ENCODE data around the gene PIEZO2.
"Not testable (repeated sequence)": the region's sequence is repeated elsewhere in the genome, so short reads cannot be mapped to it uniquely, and the experiment has no call there.

Gene PIEZO2

DNA sequence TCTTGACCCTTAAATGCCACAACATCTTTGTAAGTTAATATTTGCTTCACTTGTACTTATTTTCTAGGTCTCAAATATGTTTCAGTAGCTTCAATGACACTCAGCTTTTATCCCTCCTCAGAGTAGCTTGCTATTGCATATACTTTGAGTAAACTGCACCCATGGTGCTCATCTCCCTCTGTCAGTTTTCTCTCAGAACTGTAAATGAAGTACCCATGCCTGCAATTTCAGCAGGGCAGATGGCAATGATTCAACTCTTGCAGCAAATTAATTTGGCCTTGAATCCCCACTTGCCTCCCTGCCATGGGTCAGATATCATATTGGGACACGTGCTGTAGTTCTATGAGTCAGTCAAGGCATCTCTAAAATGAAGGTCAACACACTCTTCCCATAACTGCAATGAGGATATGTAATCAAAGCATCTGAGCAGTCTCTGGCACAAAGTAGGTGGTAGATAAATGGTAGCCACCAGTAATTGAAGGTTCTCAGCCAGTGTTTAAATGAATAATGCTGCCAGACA is 225.8 kb downstream of the PIEZO2 start:
- no peak for DNase-seq

DNA sequence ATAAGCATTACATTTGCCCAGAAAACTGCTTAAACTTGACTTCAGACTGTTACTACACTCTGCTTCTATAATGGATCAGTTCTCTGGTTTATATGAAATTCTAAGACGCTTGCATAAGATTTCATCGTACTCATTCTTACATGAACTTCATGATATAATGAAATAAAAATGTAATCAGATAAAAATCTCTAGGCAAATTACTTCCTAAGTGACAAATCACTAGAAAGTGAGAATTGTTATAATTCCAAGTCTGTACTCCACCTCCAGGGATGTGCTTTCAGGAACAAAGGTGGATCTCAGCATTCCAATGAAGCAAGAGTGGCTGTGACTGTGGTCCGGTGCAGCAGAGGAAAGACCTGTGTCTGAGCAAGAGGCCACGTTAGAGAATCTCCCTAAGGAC is 226.2 kb downstream of the PIEZO2 start:
- no peak for DNase-seq

GRCh38 chr18:10922712-10923111 is 226.7 kb downstream of the PIEZO2 start:
- DNase-seq, result not testable (repeated sequence)

DNA sequence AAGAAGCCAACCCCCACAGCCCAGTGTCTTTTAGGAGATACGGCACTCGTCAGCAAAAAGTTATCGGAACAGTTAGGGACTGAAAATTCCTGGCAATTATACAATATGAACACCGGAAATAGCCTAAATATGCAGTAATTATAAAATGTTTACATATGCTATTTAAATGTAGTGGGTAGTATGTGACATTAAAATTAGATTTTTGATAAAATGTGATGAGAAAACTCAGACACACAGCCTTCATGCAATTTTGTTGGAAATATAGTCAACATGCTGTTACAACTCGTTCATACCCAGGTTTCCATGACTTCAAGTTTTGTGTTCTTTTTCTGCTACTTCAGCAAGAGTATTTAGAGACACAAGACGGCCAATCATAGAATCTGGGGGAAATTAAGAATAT is 229.1 kb downstream of the PIEZO2 start:
- DNase-seq, result not testable (repeated sequence)

GRCh38 chr18:10919851-10920250 is 229.5 kb downstream of the PIEZO2 start:
- no peak for DNase-seq

DNA sequence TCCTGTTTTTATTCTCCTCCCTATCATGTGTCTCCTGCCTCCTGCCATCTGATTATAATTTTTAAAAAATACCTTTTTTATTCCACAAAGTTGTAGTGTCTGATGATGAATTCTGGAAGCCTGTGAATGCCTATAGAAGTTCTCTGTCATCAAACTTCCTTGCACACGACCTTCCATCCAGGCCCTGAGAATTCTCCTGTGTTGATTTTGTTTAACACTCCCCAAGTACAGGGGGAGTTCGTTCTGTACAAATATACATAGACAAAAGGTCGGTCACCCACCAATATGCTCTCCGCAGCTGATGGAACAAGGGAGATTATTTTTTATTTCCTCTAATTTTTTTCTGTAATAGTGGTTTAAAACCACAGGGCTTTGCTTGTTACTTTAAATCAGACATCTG is 232.5 kb downstream of the PIEZO2 start:
- DNase-seq, result no peak

DNA sequence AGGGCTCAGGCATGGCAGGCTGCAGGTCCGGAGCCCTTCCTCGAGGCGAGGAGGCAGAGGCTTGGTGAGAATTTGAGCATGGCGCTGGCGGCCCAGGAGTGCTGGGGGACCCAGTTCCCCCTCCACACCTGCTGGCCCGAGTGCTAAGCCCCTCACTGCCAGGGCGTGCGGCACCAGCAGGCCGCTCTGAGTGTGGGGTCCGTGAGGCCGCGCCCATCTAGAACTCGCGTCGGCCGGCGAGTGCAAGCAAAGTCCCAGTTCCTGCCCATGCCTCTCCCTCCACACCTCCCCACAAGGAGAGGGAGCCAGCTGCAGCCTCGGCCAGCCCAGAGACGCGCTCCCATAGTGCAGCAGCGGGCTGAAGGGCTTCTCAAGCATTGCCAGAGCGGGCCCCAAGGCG is 233.0 kb downstream of the PIEZO2 start:
- no peak for DNase-seq

DNA sequence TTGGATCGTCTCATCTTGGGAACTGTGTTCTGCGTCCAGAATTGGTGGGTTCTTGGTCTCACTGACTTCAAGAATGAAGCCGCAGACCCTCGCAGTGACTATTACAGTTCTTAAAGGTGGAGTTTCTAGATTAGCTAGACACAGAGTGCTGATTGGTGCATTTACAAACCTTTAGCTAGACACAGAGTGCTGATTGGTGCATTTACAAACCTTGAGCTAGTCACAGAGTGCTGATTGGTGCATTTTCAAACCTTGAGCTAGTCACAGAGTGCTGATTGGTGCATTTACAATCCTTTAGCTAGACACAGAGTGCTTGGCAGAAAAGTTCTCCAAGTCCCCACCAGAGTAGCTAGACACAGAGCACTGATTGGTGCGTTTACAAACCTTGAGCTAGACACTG is 233.6 kb downstream of the PIEZO2 start:
- not testable (repeated sequence) for DNase-seq

DNA sequence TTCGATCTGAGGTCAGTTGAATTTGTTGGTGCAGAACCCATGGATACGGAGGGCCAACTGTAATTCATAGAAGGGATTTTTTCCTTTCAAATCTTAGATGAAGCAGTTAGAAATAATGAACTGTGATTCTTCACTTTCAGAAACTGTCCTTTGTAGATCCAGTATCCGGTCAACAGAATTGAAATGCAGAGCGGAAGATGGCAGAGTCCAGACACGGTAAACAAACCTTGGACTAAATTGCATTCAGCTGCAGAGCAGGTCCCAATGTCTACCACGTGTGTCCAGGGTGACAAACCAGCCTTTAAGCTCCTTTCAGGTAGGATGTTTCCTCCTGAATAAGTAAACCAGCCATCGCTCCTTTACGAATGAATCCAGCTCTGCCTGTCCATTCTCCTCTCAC is 234.8 kb downstream of the PIEZO2 start:
- DNase-seq, result not testable (repeated sequence)

- no peak for DNase-seq
These were observed 235.4 kb downstream of the PIEZO2 start for GRCh38 chr18:10913919-10914318.

- DNase-seq, result no peak
These were observed 236.4 kb downstream of the PIEZO2 start for GRCh38 chr18:10912790-10913545.

DNA sequence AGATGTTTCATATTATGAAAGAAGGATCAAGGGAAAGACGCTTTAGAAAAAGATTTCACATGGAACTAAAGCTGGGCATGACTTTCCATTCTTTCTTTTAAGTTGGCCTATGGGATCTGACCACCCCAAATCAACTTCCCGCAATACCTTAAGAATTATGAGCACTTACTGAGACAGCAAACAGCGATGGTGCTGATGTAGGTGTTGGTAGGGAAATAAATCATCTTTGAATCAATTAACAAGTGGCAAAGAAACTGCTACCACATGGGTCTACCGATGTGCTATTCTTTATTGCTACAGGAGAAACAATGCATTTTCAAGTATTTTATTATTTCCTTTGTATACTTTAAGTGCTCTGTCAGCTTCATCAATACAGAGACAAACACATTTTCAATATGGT is 239.6 kb downstream of the PIEZO2 start:
- no peak for DNase-seq

DNA sequence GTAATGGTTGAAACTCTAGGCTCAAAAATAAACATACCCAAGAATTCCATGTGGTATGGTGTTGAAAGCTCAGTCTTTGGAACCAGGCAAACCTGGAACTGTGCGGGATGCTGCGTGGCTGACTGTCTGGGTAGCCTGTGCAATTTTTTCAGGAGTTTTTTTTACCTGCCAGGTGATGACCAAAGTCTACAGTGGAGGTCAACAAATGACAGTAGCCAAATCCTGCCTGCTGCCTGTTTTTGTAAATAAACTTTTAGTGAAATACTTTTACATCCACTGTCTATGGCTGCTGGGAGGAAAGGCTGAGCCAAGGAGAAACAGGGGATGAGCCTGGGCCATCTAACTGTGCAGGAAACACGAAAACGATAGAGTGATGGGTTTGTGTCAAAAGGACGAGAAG is 240.6 kb downstream of the PIEZO2 start:
- no peak for DNase-seq

DNA sequence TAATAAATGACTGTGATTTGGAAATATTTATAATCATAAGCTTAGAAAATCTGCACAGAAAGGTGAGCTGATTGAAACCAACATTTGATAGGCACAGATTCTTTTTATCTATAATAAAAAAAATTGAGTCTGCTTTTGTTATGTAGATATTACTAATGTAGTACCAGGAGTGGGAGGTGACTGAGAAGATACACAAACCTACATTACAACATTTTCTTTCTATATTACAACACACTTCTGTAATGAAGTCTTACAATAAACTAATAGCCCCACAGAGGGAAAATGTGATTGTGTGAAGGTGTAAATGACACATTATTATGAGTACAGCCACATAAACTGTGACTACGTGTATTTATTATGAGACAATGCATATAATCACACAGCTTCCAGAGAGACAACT is 241.6 kb downstream of the PIEZO2 start:
- DNase-seq, result no peak

DNA sequence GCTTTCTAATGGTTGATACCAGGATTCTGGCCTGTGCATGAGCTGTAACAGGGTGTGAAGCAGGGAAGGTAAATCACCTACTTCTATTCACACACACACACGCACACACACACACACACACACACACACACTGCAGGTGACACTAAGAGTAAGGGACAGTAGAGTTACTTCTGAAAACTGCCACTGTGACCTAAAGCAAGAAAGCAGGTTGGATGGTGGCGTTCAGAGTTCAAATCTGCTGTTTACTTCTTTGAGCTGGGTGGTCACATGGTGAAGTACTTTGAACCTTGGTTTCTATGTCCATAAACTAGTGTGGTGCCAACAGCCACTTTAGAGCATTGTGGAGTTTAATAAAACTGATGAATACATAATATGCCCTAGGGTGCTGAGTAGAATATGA is 248.0 kb downstream of the PIEZO2 start:
- no peak for DNase-seq

GRCh38 chr18:10900435-10900834 is 248.9 kb downstream of the PIEZO2 start:
- DNase-seq, result no peak

DNA sequence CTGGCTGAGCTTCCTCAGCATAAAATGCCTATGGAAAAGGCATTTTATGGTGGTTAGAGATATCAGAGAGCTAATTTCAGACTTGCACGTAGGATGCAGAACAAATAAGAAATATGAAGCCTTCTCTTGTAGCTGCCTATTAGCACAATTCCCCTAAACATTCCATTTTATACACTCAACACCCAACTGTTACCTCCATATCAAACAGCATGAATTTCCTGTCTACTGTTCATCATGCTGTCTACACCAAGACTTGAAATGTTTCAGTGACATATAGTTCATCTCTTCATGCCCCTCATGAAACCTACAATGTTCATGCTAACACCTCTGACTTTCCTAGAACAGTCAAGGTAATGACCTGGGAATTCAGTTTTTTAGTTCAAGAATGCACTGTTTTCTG is 249.9 kb downstream of the PIEZO2 start:
- DNase-seq, result no peak

GRCh38 chr18:10898417-10898974 is 250.9 kb downstream of the PIEZO2 start:
- DNase-seq, result no peak

DNA sequence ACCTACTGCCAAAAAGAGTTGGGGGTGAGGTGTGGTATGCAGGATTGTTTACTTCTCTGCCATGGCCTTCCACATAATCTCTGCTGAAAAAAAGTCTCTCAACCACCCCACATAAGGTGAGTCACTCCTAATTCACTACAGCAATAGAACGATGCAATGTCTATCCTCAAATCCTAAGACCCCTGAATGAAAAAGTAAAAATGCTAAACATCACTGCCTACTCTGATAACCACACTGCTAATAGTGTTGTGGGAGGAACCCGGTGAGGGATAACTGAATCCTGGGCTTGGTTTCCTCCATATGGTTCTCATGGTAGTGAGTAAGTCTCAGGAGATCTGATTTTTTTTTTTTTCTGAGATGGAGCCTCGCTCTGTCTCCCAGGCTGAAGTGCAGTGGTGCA is 252.5 kb downstream of the PIEZO2 start:
- no peak for DNase-seq

- no peak for DNase-seq
These were observed 253.4 kb downstream of the PIEZO2 start for GRCh38 chr18:10895976-10896375.

DNA sequence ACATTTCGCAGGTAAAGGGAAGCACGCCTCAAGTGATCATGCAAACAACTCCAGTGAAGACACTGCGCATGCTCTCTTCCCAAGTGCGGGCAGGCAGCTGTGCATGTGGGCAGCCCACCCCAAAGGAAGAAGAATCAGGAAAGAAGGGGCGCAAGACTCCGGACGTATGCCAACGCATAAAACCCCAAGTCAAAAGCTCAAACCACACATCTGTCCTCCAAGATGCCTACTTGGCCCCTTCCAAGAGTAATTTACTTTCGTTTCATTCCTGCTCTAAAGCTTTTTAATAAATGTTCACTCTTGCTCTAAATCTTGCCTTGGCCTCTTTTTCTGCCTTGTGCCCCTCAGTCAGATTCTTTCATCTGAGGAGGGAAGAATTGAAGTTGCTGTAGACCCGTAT is 254.9 kb downstream of the PIEZO2 start:
- DNase-seq, result no peak

DNA sequence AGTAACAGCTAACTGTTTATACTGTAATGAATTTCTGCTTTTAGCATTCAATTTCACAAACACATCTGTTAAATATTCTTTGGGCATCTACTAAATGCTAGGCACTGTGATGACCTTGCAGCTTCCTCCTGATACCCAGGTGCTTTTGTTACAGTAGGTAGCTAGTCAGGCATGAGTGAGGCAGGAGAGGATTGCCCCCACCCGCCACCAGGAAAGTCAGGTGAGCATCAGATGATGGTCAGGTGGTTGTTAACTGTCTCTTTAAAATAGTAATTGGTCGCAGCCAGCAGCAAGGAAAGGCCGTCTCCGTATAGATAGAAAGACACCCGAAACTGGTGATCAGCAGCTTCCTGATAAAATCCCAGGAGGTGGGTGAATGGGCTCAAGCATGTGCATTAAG is 255.6 kb downstream of the PIEZO2 start:
- DNase-seq, result no peak

GRCh38 chr18:10893196-10893595 is 256.2 kb downstream of the PIEZO2 start:
- no peak for DNase-seq

DNA sequence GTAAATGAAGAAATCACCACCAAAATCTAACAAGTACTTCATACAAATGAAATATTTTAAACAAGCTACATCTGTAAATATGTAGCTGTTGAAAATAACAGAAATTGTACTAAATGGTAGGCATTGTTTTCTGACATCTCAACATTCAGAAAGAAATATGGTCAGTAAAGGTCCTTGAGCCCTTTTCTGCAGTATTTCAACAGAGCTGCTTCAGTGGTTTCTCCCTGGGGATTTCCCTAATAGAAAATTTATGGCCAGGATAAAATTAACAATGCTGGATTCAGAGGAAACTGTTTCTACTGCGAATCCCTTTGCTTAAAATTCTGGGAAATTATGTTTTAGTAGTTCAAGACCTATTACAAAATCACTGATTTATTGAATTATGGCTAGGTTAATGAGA is 256.6 kb downstream of the PIEZO2 start:
- no peak for DNase-seq

DNA sequence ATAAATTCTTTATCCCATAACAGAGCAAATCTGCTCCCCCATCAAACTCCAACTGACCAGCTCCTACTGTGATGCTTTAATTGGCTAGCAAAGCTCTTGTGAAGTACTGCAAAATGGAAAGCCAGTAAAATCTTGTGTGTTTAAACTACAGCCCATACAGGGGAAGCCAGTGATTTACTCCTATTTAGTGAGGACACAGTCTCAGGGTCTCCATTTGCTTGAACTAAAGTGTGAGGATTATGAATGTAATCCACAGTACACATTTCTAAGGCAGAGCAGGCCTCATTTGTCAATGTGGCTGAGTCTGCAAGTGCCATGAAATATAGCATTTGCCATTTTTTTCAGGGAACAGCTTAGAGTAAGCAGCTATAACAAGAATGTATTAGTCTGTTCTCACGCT is 259.3 kb downstream of the PIEZO2 start:
- no peak for DNase-seq

Measured in NCI-H1694 (cell line).